ENCODE measurements around the gene LAPTM5. TPM values are rescaled to one million over a fixed set of nuclear protein-coding genes. Genes with fewer than 3 reads are reported as not detected.

LAPTM5 gene
- total RNA-seq, 1 experiment from 2014 or later: not detected

- H3K27me3 ChIP-seq (ENCODE audit: low read length): peaks cover 12% of the 10 kb centered on the region; the same call in 1 of the 2 replicates
- no peaks in the 10 kb centered on the region for H3K9me3 ChIP-seq (ENCODE audit: low read length)
- no peak overlapping the region for H3K9ac ChIP-seq (ENCODE audit: low read length)
- DNase-seq: no peak
- H3K79me2 ChIP-seq (ENCODE audit: low read length): no peaks in the 10 kb centered on the region
- H3K36me3 ChIP-seq (ENCODE audit: low read depth, low read length): no peaks in the 10 kb centered on the region
- no peak overlapping the region for H2AFZ ChIP-seq (ENCODE audit: low read length)
- intact Hi-C loops (cut with micrococcal nuclease): no loop called here
- ChIA-PET CTCF (no interaction called here), POLR2A (ENCODE audit: unreplicated experiment) (no interaction called here)
- no TSS peak for BruUV-seq (replicated peaks)
- no peak overlapping the region for H3K27ac ChIP-seq (ENCODE audit: low read length)
- no peaks in the 10 kb centered on the region for H3K9me2 ChIP-seq (replicated peaks; ENCODE audit: low read length)
- H4K20me1 ChIP-seq (ENCODE audit: low read length): no peaks in the 10 kb centered on the region
- H3K4me2 ChIP-seq (ENCODE audit: low read length): no peak overlapping the region
- no peak overlapping the region for H3K4me3 ChIP-seq (ENCODE audit: low read length)
- TF ChIP-seq EZH2phosphoT487 (IDR thresholded peaks at IDR 0.05; ENCODE audit: borderline replicate concordance, low read length) (no peak), CTCF (conservative IDR thresholded peaks at IDR 0.05; ENCODE audit: low read depth, low read length) (no peak), EZH2 (IDR thresholded peaks at IDR 0.05; ENCODE audit: low read length, unreplicated experiment) (no peak)
- ATAC-seq: no peak
- peaks cover 4% of the 10 kb centered on the region; the same call in 1 of the 2 replicates for H3K4me1 ChIP-seq (ENCODE audit: insufficient read depth, low read length)
- H3F3A ChIP-seq (ENCODE audit: low read length, unreplicated experiment): no peaks in the 10 kb centered on the region
Observed at GRCh38 chr1:30773722-30774358, 16.3 kb upstream of the LAPTM5 start.

- H2AFZ ChIP-seq (ENCODE audit: low read length): no peak overlapping the region
- no TSS peak for BruUV-seq (replicated peaks)
- no peaks in the 10 kb centered on the region for H3K4me1 ChIP-seq (ENCODE audit: insufficient read depth, low read length)
- ChIA-PET POLR2A (ENCODE audit: unreplicated experiment) (no interaction called here), CTCF (no interaction called here)
- H3K36me3 ChIP-seq (ENCODE audit: low read depth, low read length): no peaks in the 10 kb centered on the region
- intact Hi-C loops (cut with micrococcal nuclease): no loop called here
- no peaks in the 10 kb centered on the region for H3K9me2 ChIP-seq (replicated peaks; ENCODE audit: low read length)
- no peaks in the 10 kb centered on the region for H3F3A ChIP-seq (ENCODE audit: low read length, unreplicated experiment)
- no peaks in the 10 kb centered on the region for H4K20me1 ChIP-seq (ENCODE audit: low read length)
- no peak overlapping the region for H3K27ac ChIP-seq (ENCODE audit: low read length)
- ATAC-seq (no peak), DNase-seq (no peak)
- no peak overlapping the region for H3K4me3 ChIP-seq (ENCODE audit: low read length)
- no peaks in the 10 kb centered on the region for H3K79me2 ChIP-seq (ENCODE audit: low read length)
- no peak overlapping the region for H3K4me2 ChIP-seq (ENCODE audit: low read length)
- TF ChIP-seq EZH2phosphoT487 (IDR thresholded peaks at IDR 0.05; ENCODE audit: borderline replicate concordance, low read length) (no peak), EZH2 (IDR thresholded peaks at IDR 0.05; ENCODE audit: low read length, unreplicated experiment) (no peak), CTCF (conservative IDR thresholded peaks at IDR 0.05; ENCODE audit: low read depth, low read length) (no peak)
- H3K9ac ChIP-seq (ENCODE audit: low read length): no peak overlapping the region
- no peaks in the 10 kb centered on the region for H3K9me3 ChIP-seq (ENCODE audit: low read length)
- peaks cover 12% of the 10 kb centered on the region; the same call in 1 of the 2 replicates for H3K27me3 ChIP-seq (ENCODE audit: low read length)
Observed at GRCh38 chr1:30771005-30771404, 13.4 kb upstream of the LAPTM5 start.

- POLR2A ChIA-PET (ENCODE audit: unreplicated experiment): no interaction called here
- no peaks in the 10 kb centered on the region for H3K79me2 ChIP-seq (ENCODE audit: low read length)
- ATAC-seq (no peak), DNase-seq (no peak)
- H4K20me1 ChIP-seq (ENCODE audit: low read length): no peaks in the 10 kb centered on the region
- H3K4me2 ChIP-seq (ENCODE audit: low read length): no peak overlapping the region
- H3K9me3 ChIP-seq (ENCODE audit: low read length): no peaks in the 10 kb centered on the region
- H2AFZ ChIP-seq (ENCODE audit: low read length): no peak overlapping the region
- no TSS peak for BruUV-seq (replicated peaks)
- no peak overlapping the region for H3K27ac ChIP-seq (ENCODE audit: low read length)
- no peak for TF ChIP-seq CTCF (conservative IDR thresholded peaks at IDR 0.05; ENCODE audit: low read depth, low read length)
- TF ChIP-seq EZH2 (IDR thresholded peaks at IDR 0.05; ENCODE audit: low read length, unreplicated experiment): no peak
- no peak for TF ChIP-seq EZH2phosphoT487 (IDR thresholded peaks at IDR 0.05; ENCODE audit: borderline replicate concordance, low read length)
- no peaks in the 10 kb centered on the region for H3K36me3 ChIP-seq (ENCODE audit: low read depth, low read length)
- CTCF ChIA-PET: no interaction called here
- H3F3A ChIP-seq (ENCODE audit: low read length, unreplicated experiment): no peaks in the 10 kb centered on the region
- no peaks in the 10 kb centered on the region for H3K9me2 ChIP-seq (replicated peaks; ENCODE audit: low read length)
- H3K27me3 ChIP-seq (ENCODE audit: low read length): peaks cover 12% of the 10 kb centered on the region; the same call in 1 of the 2 replicates
- no peak overlapping the region for H3K9ac ChIP-seq (ENCODE audit: low read length)
- intact Hi-C loops (cut with micrococcal nuclease): no loop called here
- H3K4me1 ChIP-seq (ENCODE audit: insufficient read depth, low read length): no peaks in the 10 kb centered on the region
- no peak overlapping the region for H3K4me3 ChIP-seq (ENCODE audit: low read length)
Observed at GRCh38 chr1:30770150-30770549, 12.6 kb upstream of the LAPTM5 start.

All from PC-3 (cell line).